ENCODE results near the gene CANX.

Gene CANX

GRCh38 chr5:179759581-179760551, 61.1 kb downstream of the CANX start:
- DNase-seq = peak; percentile 8 to 23

GRCh38 chr5:179762079-179762780, 63.5 kb downstream of the CANX start:
- no peak for DNase-seq

GRCh38 chr5:179762781-179763176, 64.0 kb downstream of the CANX start:
- no peak for DNase-seq

GRCh38 chr5:179763215-179763945, 64.6 kb downstream of the CANX start:
- peak; percentile 32 to 36 for DNase-seq

GRCh38 chr5:179764056-179764455, 65.3 kb downstream of the CANX start:
- no peak for DNase-seq

GRCh38 chr5:179765400-179765799, 66.6 kb downstream of the CANX start:
- no peak for DNase-seq

GRCh38 chr5:179766021-179766725, 67.4 kb downstream of the CANX start:
- no peak for DNase-seq

GRCh38 chr5:179766726-179767455, 68.1 kb downstream of the CANX start:
- DNase-seq = no peak

- no peak for DNase-seq
These were observed 68.8 kb downstream of the CANX start for GRCh38 chr5:179767496-179768100.

- DNase-seq = no peak
These were observed 69.7 kb downstream of the CANX start for GRCh38 chr5:179768326-179769085.

GRCh38 chr5:179769271-179769670, 70.5 kb downstream of the CANX start:
- DNase-seq = no peak

- no peak for DNase-seq
These were observed 71.0 kb downstream of the CANX start for GRCh38 chr5:179769796-179770195.

- no peak for DNase-seq
These were observed 72.6 kb downstream of the CANX start for GRCh38 chr5:179771311-179771895.

- no peak for DNase-seq
These were observed 73.6 kb downstream of the CANX start for GRCh38 chr5:179772351-179772750.

GRCh38 chr5:179773686-179774040, 74.9 kb downstream of the CANX start:
- DNase-seq = no peak

- no peak for DNase-seq
These were observed 75.7 kb downstream of the CANX start for GRCh38 chr5:179774442-179774841.

GRCh38 chr5:179776411-179776938, 77.7 kb downstream of the CANX start:
- DNase-seq = no peak

GRCh38 chr5:179777456-179777855, 78.7 kb downstream of the CANX start:
- no peak for DNase-seq

GRCh38 chr5:179777909-179778308, 79.1 kb downstream of the CANX start:
- DNase-seq = no peak

- DNase-seq = no peak
These were observed 79.8 kb downstream of the CANX start for GRCh38 chr5:179778591-179778990.

Measured in stimulated activated CD4-positive, alpha-beta T cell treated with anti-CD3 and anti-CD28 coated beads, Interleukin-2, amount 100 ng/mL, for 48 hours (primary cell).